A549 (cell line): Measurements from ENCODE around the gene NSD1. TPM values are rescaled to one million over a fixed set of nuclear protein-coding genes. Genes with fewer than 3 reads are reported as not detected.
A peak's percentile ranks its signal among the peaks of the same experiment; 100 is the strongest.

ENCODE experiments used
- ATAC-seq, 2 experiments: fragments of 200-7000 bp in 1 of 2; fragments of >200 bp in 1 of 2; cut with Nextera tagmentation in 1 of 2; cut with Tn5 transposase in 1 of 2; 3 replicates each; pipeline versions ENCODE4 v1.8.0 to v1.9.1; 2018 to 2020; ENCODE audit warnings: mild to moderate bottlenecking in 1 of 2, moderate library complexity in 1 of 2
- CTCF ChIA-PET: fragments of 300-600 bp; sonication (Branson Sonifier 250); formaldehyde crosslinking; extraction: SDS; loops from one replicate; lab custom pipeline; 2021; ENCODE audit warnings: antibody characterized with exemption, inconsistent platforms; lab: Yijun Ruan, JAX
- POLR2A ChIA-PET: fragments of 350-600 bp; formaldehyde crosslinking; extraction: SDS; loops from one replicate; lab custom pipeline; 2021; ENCODE audit warnings: antibody characterized with exemption, inconsistent platforms; lab: Yijun Ruan, JAX
- DNase-seq, 2 experiments: peaks; one replicate each; pipeline versions ENCODE4 v3.0.0 to v3.0.0-alpha.2; 2011 to 2016; ENCODE audit warnings: low read depth in 1 of 2, low spot score in 1 of 2
- FAIRE-seq: peaks from 2 replicates; lab custom pipeline; 2011; peaks lifted over from hg19 to GRCh38; lab: Jason Lieb, UNC
- H3K27ac ChIP-seq, 2 experiments: fragments of >200 bp; sonication (Bioruptor Twin); formaldehyde crosslinking; 3 replicates each; pipeline ENCODE4 v1.5.1; 2016 to 2017
- H3K4me1 ChIP-seq: fragments of >200 bp; sonication (Bioruptor Twin); formaldehyde crosslinking; 3 replicates; pipeline ENCODE4 v1.6.1; 2016
- H3K4me2 ChIP-seq: fragments of >200 bp; sonication (Bioruptor Twin); formaldehyde crosslinking; 3 replicates; pipeline ENCODE4 v1.6.1; 2016
- H3K4me3 ChIP-seq: fragments of >200 bp; sonication (Bioruptor Twin); formaldehyde crosslinking; 3 replicates; pipeline ENCODE4 v1.5.1; 2016
- H3K9me3 ChIP-seq: fragments of >200 bp; sonication (Bioruptor Twin); formaldehyde crosslinking; 3 replicates; pipeline ENCODE4 v1.6.1; 2016
- CHD4 ChIP-seq: fragments of 200-600 bp; sonication (generic); IDR thresholded peaks from 2 replicates; pipeline ENCODE4 v1.6.1; 2016; ENCODE audit warnings: antibody characterized with exemption, mild to moderate bottlenecking, borderline replicate concordance
- ESRRA ChIP-seq: fragments of 150-350 bp; IDR thresholded peaks from 2 replicates; pipeline ENCODE4 v1.6.1; 2014; ENCODE audit warnings: mild to moderate bottlenecking, low read length, borderline replicate concordance
- GATA3 ChIP-seq: IDR thresholded peaks from 2 replicates; pipeline ENCODE4 v1.6.1; 2012; ENCODE audit warnings: borderline replicate concordance
- HEYL ChIP-seq: fragments of 250-450 bp; sonication (Bioruptor Pico); IDR thresholded peaks from 2 replicates; pipeline ENCODE4 v1.8.0; 2021; ENCODE audit warnings: mild to moderate bottlenecking, moderate library complexity
- HOXB5 ChIP-seq: fragments of 250-450 bp; sonication (Bioruptor Pico); IDR thresholded peaks from 2 replicates; pipeline ENCODE4 v1.5.0; 2020; ENCODE audit warnings: mild to moderate bottlenecking, moderate library complexity
- MAFK ChIP-seq: fragments of 450-650 bp; IDR thresholded peaks from 2 replicates; pipeline ENCODE4 v1.6.1; 2014; ENCODE audit not compliant: partially characterized antibody
- MAZ ChIP-seq: fragments of 150-350 bp; IDR thresholded peaks from 2 replicates; pipeline ENCODE4 v1.6.1; 2014; ENCODE audit warnings: antibody characterized with exemption, low read depth, low read length, borderline replicate concordance
- NFE2L2 ChIP-seq: fragments of 150-350 bp; conservative IDR thresholded peaks from 2 replicates; pipeline ENCODE4 v1.6.1; 2014; ENCODE audit warnings: low read length
- SREBF2 ChIP-seq: fragments of 450-650 bp; IDR thresholded peaks from 2 replicates; pipeline ENCODE4 v1.6.1; 2014; ENCODE audit warnings: mild to moderate bottlenecking, moderate library complexity
- TP53 ChIP-seq: fragments of 250-450 bp; sonication (Bioruptor Pico); IDR thresholded peaks from 2 replicates; pipeline ENCODE4 v1.5.0; 2021; ENCODE audit warnings: mild to moderate bottlenecking, moderate library complexity
- ZFP36 ChIP-seq: fragments of 450-650 bp; IDR thresholded peaks from 2 replicates; pipeline ENCODE4 v1.6.1; 2014; ENCODE audit warnings: borderline replicate concordance; ENCODE audit not compliant: partially characterized antibody
- WGBS: methylation state at CpG from one replicate; pipeline ENCODE4 v1.1.6; 2017; ENCODE audit errors: missing lambda C conversion rate; 5-methylcytosine and 5-hydroxymethylcytosine counted together
- polyA plus RNA-seq, 4 experiments: library from polyadenylated mRNA; depleted of rRNA in 3 of 4; stranded (reverse); fragments of >200 nt; fragmentation: RNase III in 1 of 4; extraction: RNeasy Plus Mini Kit Qiagen cat#74134 plus additional on column Dnase treatment in 1 of 4; gene quantifications; 2 replicates in 3 of 4; 3 replicates in 1 of 4; pipeline ENCODE4 v1.2.3, GENCODE V29; 2011 to 2017
- TF ChIP-seq, protein P1 (sequence below): fragments of 200-600 bp; sonication (generic); IDR thresholded peaks from 2 replicates; pipeline ENCODE4 v1.6.1; 2016; ENCODE audit warnings: antibody characterized with exemption, mild to moderate bottlenecking, moderate library complexity
- TF ChIP-seq, protein P2 (sequence below): fragments of >200 bp; sonication (Bioruptor Twin); formaldehyde crosslinking; IDR thresholded peaks from 2 replicates; pipeline ENCODE4 v1.6.1; 2016
- TF ChIP-seq, protein P3 (sequence below): IDR thresholded peaks from 2 replicates; pipeline ENCODE4 v1.6.1; 2012; ENCODE audit warnings: low read depth, borderline replicate concordance

The NSD1 gene
- polyA plus RNA-seq, 2 of the 4 experiments (the other 2 are of a cell fraction): 16.3 to 38.2 TPM

DNA sequence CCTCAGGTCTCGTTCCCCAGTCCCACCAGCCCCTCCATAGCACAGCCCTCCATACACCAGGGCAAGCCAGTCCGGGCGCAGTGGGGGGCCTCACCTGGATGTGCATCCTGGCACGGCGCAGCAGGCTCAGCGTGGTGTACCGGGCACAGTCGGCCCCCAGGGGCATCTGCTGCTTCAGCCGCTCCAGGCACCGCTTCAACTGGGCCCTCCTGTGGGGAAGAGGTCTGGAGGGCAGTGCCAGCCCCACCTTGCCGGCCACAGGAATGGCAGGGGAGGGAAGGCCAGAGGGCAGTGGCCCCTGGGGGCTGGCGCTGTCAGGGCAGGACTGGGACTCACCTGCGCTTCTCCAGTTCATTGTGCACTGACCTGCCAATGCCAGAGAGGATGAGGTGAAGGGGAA lies 176.8 kb downstream of the NSD1 start (continued):
- TF ChIP-seq HEYL (CRISPR knock-in tag) (no peak), MAFK (no peak), GATA3 (no peak)
- TF ChIP-seq, all 56 proteins: peak for 0

DNA sequence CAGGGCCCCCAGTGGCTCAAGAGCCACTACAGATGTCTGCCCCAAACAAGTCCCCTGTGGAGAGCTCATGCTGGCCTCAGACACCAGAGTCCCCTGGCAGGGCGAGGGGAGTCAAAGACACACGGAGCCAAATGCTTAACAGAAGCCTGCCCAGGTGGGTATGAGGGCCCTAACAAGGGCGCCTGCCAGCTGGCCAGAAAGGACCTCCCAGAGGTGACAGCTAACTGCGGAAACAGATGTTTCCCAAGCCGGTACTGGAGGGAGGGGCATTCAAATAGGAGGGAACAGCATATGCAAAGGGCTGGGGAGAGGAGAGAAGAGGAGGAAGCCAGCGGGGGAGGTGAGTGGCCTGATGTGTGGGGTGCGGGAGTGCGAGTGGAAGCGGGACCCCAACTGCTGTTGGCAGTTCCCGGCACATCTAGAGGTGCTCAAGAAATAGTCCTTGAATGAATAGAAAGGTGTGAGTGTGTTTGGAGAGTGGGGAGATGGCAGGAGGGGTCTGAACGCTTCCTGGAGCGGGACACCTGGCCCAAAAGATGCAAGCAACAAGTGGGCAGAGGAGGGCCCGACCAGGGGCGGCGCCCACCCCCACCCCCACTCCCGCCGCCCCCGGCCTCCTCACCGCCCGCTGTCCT lies 177.3 kb downstream of the NSD1 start:
- POLR2A ChIA-PET: no interaction called here

DNA sequence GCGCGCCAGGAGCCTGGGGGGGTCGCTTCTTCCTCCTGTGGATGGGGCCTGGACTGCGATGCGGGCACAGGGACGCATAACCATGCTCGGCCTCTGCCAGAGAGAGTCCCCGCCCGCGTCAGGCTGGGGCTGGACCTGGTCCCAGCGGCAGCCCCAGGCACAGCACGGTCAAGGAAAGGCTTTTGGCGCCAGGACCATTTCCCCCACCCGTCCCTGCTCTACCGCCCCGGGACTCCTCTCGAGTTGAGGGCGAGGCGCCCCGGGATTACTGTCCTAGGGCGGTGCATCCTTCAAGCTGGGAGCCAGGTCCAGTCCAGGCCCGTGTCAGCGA lies 177.8 kb downstream of the NSD1 start:
- 0% methylated on average over 3 of the region's 23 CpGs for WGBS
- TF ChIP-seq CHD4 (no peak), NFE2L2 (no peak)
- Histone ChIP-seq H3K27ac (peak overlapping the region; percentile 87 to 93), H3K4me1 (peaks cover 19% of the 10 kb centered on the region; the same call in 2 of the 3 replicates), H3K9me3 (no peaks in the 10 kb centered on the region), H3K4me3 (peak overlapping the region; percentile 66), H3K4me2 (peak overlapping the region; percentile 99)
- ChIA-PET POLR2A (no interaction called here), CTCF (interaction anchor here (1.6 to 3.5 kb wide), 5 partner anchors 25 to 197 kb away, joined by 3 to 33 read pairs (median 18); partner anchors contain the start of gene LMAN2)
- peak; percentile 26 to 35 for ATAC-seq
- FAIRE-seq: no peak
- DNase-seq: no peak

More for the DNA sequence above, 177.3 kb downstream of the NSD1 start:
- no peak for TF ChIP-seq ESRRA
- TF ChIP-seq, protein P1, sequence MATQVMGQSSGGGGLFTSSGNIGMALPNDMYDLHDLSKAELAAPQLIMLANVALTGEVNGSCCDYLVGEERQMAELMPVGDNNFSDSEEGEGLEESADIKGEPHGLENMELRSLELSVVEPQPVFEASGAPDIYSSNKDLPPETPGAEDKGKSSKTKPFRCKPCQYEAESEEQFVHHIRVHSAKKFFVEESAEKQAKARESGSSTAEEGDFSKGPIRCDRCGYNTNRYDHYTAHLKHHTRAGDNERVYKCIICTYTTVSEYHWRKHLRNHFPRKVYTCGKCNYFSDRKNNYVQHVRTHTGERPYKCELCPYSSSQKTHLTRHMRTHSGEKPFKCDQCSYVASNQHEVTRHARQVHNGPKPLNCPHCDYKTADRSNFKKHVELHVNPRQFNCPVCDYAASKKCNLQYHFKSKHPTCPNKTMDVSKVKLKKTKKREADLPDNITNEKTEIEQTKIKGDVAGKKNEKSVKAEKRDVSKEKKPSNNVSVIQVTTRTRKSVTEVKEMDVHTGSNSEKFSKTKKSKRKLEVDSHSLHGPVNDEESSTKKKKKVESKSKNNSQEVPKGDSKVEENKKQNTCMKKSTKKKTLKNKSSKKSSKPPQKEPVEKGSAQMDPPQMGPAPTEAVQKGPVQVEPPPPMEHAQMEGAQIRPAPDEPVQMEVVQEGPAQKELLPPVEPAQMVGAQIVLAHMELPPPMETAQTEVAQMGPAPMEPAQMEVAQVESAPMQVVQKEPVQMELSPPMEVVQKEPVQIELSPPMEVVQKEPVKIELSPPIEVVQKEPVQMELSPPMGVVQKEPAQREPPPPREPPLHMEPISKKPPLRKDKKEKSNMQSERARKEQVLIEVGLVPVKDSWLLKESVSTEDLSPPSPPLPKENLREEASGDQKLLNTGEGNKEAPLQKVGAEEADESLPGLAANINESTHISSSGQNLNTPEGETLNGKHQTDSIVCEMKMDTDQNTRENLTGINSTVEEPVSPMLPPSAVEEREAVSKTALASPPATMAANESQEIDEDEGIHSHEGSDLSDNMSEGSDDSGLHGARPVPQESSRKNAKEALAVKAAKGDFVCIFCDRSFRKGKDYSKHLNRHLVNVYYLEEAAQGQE: no peak
- TF ChIP-seq, protein P2, sequence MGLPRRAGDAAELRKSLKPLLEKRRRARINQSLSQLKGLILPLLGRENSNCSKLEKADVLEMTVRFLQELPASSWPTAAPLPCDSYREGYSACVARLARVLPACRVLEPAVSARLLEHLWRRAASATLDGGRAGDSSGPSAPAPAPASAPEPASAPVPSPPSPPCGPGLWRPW: no peak
- no peak for TF ChIP-seq TP53 (CRISPR knock-in tag)
- no peak for TF ChIP-seq MAZ
- TF ChIP-seq HOXB5: no peak
- TF ChIP-seq, protein P3, sequence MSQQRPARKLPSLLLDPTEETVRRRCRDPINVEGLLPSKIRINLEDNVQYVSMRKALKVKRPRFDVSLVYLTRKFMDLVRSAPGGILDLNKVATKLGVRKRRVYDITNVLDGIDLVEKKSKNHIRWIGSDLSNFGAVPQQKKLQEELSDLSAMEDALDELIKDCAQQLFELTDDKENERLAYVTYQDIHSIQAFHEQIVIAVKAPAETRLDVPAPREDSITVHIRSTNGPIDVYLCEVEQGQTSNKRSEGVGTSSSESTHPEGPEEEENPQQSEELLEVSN: no peak
- TF ChIP-seq MAFK: no peak
- TF ChIP-seq GATA3: no peak
- TF ChIP-seq ZFP36: no peak
- no peak for TF ChIP-seq SREBF2
- H3K4me1 ChIP-seq: peaks cover 22% of the 10 kb centered on the region
- no peaks in the 10 kb centered on the region for H3K9me3 ChIP-seq
- no peak for FAIRE-seq
- CTCF ChIA-PET: interaction anchor here (0.6 to 6.3 kb wide), 30 partner anchors 9 to 842 kb away, joined by 3 to 55 read pairs (median 7); partner anchors contain the start of gene LMAN2
- WGBS: 40% methylated on average over 15 of the region's 20 CpGs
- H3K4me3 ChIP-seq: peak overlapping the region; percentile 66
- no peak for DNase-seq
- H3K4me2 ChIP-seq: peak overlapping the region; percentile 99
- no peak for ATAC-seq
- peak overlapping the region; percentile 87 to 93; a peak in 5 of 6 replicates for H3K27ac ChIP-seq
